Dendritic cell treated with granulocyte-macrophage colony-stimulating factor and Interleukin-4, amounts not matched to agents 40 ng/mL and 50 ng/mL, for 4 days (primary cell): Measurements from ENCODE around the gene CD36.

ENCODE experiments used
- H3K27ac Mint-ChIP-seq: one replicate; pipeline ENCODE4 v1.8.0; 2022; ENCODE audit warnings: mild to moderate bottlenecking, mixed read lengths
- H3K27me3 Mint-ChIP-seq: one replicate; pipeline ENCODE4 v1.8.0; 2022; ENCODE audit warnings: mild to moderate bottlenecking, mixed read lengths
- H3K36me3 Mint-ChIP-seq: one replicate; pipeline ENCODE4 v1.8.0; 2022; ENCODE audit warnings: low read depth, mixed read lengths
- H3K4me1 Mint-ChIP-seq: one replicate; pipeline ENCODE4 v1.8.0; 2022; ENCODE audit warnings: low read depth, mixed read lengths
- H3K4me3 Mint-ChIP-seq: one replicate; pipeline ENCODE4 v1.8.0; 2022; ENCODE audit warnings: mild to moderate bottlenecking, moderate library complexity, mixed read lengths
- H3K9me3 Mint-ChIP-seq: one replicate; pipeline ENCODE4 v1.8.0; 2022; ENCODE audit warnings: mixed read lengths
- intact Hi-C: fragments of 100-400 bp; cut with micrococcal nuclease; formaldehyde crosslinking; loops from one replicate; pipeline ENCODE4 v1.15.0; 2022

CD36 gene

GRCh38 chr7:80637911-80638765, at the start of gene CD36:
TSS of gene CD36 (plus strand) at chr7:80638642. CDS start at chr7:80646741, 8,099 bp downstream.
- peak within 1 kb of the TSS; percentile 64 for H3K27ac Mint-ChIP-seq
- intact Hi-C loops = no loop called here
- H3K36me3 Mint-ChIP-seq = no peaks in the 10 kb centered on the region
- H3K4me1 Mint-ChIP-seq = peaks cover 27% of the 10 kb centered on the region
- H3K4me3 Mint-ChIP-seq = peak within 1 kb of the TSS; percentile 65
- no peaks in the 10 kb centered on the region for H3K9me3 Mint-ChIP-seq
- H3K27me3 Mint-ChIP-seq = no peaks in the 10 kb centered on the region

GRCh38 chr7:80589631-80590030, 48.8 kb upstream of the CD36 start:
- intact Hi-C loops = loop anchor here (5.0 kb wide), 1 partner anchor 38 kb away; no protein-coding TSS in a partner anchor
- Mint-ChIP-seq H3K27me3 (no peaks in the 10 kb centered on the region), H3K4me1 (peaks cover 21% of the 10 kb centered on the region), H3K36me3 (no peaks in the 10 kb centered on the region), H3K4me3 (no peak overlapping the region), H3K9me3 (no peaks in the 10 kb centered on the region), H3K27ac (no peak overlapping the region)

DNA sequence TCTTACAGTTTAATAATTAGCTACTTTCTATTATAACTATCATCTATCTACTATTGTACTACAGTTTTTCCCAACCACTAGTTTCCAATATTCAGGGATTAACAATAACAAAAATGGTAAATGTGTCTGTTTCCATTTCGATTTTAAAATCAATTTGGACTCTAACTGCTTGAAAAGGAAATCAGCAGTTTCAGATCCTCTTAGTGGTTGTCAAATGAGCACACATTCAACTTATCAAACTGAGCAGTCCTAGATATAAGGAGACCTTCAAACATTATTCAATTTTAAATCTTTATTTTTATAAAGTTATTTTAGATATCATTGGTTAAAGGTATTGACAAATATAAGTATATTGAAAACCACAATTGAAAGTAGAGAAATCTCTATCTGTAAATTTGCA, 46.8 kb upstream of the CD36 start:
- H3K36me3 Mint-ChIP-seq = no peaks in the 10 kb centered on the region
- peaks cover 18% of the 10 kb centered on the region for H3K4me1 Mint-ChIP-seq
- H3K9me3 Mint-ChIP-seq = no peaks in the 10 kb centered on the region
- H3K4me3 Mint-ChIP-seq = no peak overlapping the region
- intact Hi-C loops = loop anchor here (5.0 kb wide), 1 partner anchor 36 kb away; no protein-coding TSS in a partner anchor
- no peaks in the 10 kb centered on the region for H3K27me3 Mint-ChIP-seq
- no peak overlapping the region for H3K27ac Mint-ChIP-seq

DNA sequence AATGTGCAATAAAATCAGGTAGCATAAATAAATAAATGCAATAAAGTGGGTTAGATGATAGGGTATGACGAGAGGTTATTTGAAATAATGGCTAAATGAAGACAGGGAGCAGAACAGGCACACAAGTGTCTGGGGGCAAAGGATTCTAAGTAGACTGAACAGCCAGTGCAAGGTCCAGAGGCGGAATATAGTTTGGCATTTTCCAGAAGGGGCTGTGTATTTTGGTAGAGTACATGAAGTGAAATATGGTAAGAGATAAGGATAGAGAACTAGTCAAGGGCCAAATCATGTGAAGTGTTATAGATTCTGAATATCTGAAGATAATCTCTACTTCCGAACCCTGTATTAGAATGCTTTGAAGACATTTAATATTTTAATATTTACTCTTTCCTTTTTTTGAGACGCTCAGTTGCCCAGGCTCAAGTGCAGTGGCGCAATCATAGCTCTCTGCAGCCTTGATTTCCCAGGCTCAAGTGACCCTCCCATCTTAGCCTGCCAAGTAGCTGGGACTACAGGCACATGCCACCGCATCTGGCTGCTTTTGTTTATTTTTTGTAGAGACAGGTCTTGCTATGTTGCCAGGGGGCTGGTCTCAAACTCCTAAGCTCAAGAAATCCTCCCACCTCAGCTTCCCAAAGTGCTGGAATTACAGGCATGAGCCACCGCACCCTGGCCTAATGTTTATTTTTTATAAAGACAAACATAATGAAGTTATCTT, 44.4 kb upstream of the CD36 start:
- Mint-ChIP-seq H3K36me3 (no peaks in the 10 kb centered on the region), H3K4me3 (no peak overlapping the region), H3K4me1 (peaks cover 18% of the 10 kb centered on the region), H3K27ac (no peak overlapping the region), H3K27me3 (no peaks in the 10 kb centered on the region), H3K9me3 (no peaks in the 10 kb centered on the region)
- intact Hi-C loops = loop anchor here (5.0 kb wide), 1 partner anchor 33 kb away; no protein-coding TSS in a partner anchor

GRCh38 chr7:80596933-80597517, 41.4 kb upstream of the CD36 start:
- Mint-ChIP-seq H3K27me3 (no peaks in the 10 kb centered on the region), H3K4me3 (no peak overlapping the region), H3K36me3 (no peaks in the 10 kb centered on the region), H3K27ac (no peak overlapping the region), H3K4me1 (peaks cover 4% of the 10 kb centered on the region), H3K9me3 (no peaks in the 10 kb centered on the region)
- intact Hi-C loops = no loop called here

GRCh38 chr7:80597875-80598274, 40.6 kb upstream of the CD36 start:
- Mint-ChIP-seq H3K36me3 (no peaks in the 10 kb centered on the region), H3K4me3 (no peak overlapping the region), H3K27ac (no peak overlapping the region), H3K27me3 (no peaks in the 10 kb centered on the region), H3K4me1 (peaks cover 4% of the 10 kb centered on the region), H3K9me3 (no peaks in the 10 kb centered on the region)
- intact Hi-C loops = no loop called here

DNA sequence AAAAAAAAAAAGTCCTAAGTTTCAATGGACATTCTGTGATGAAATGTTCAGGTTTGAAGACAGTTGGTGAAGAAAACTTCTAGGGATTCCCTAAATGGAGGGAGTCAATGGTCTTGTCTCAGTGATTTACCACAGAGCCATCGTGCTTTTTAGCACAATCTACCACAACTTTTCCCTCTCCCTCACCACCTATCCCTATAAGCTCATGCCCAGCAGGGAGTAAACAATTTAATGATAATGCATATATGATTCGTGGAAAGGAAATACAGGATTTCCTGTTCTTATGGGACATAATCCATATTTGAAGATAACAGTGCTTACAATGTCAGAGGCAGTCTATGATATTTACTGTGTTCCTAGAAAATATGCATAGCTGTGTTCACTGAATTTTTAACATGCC, 38.4 kb upstream of the CD36 start:
- no peaks in the 10 kb centered on the region for H3K36me3 Mint-ChIP-seq
- intact Hi-C loops = no loop called here
- H3K4me3 Mint-ChIP-seq = no peak overlapping the region
- H3K4me1 Mint-ChIP-seq = no peaks in the 10 kb centered on the region
- H3K27me3 Mint-ChIP-seq = no peaks in the 10 kb centered on the region
- H3K27ac Mint-ChIP-seq = no peak overlapping the region
- H3K9me3 Mint-ChIP-seq = no peaks in the 10 kb centered on the region

DNA sequence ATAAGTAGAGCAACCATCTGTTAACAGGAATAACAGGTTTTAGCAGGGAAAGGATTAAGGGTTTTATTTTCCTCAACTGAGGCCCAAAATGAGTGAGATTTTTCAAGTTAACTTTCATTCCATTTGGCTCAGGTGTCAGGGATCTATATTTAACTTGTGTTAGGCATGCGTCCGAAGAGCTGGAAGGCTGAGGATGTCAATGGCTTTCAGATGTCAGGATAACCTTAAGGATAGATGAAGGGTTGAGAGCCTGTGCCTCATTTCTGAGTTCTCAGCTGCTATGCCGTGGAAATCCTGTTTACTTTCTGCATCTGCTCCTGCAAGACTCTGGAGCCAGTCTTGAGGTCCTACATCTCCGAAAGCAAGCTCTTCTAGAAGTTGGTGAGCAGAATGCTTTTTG, 36.4 kb upstream of the CD36 start:
- Mint-ChIP-seq H3K4me3 (no peak overlapping the region), H3K4me1 (no peaks in the 10 kb centered on the region), H3K36me3 (no peaks in the 10 kb centered on the region), H3K27me3 (peaks cover 3% of the 10 kb centered on the region), H3K27ac (no peak overlapping the region), H3K9me3 (no peaks in the 10 kb centered on the region)
- intact Hi-C loops = no loop called here

DNA sequence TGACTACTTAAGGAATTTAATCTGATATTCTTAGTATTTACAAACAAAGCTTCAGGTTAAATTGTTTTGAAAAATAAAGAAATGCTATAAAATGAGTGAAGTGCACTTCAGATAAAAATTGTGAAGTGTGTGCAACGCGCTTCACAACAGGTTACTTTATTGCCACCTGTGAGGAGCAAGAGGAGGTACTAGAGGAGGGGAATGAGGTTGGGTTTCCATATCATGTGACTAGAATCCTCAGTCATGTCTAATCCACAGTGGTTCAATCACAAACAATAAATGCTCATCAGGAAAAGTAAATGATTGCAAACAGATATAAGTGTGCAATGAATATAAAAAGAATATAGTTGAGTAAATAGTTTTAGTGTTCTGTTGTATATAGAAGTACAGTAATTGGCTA, 34.5 kb upstream of the CD36 start:
- Mint-ChIP-seq H3K9me3 (no peaks in the 10 kb centered on the region), H3K27ac (no peak overlapping the region), H3K27me3 (peaks cover 3% of the 10 kb centered on the region), H3K4me3 (no peak overlapping the region), H3K4me1 (no peaks in the 10 kb centered on the region), H3K36me3 (no peaks in the 10 kb centered on the region)
- intact Hi-C loops = no loop called here

- H3K4me1 Mint-ChIP-seq = no peaks in the 10 kb centered on the region
- peaks cover 3% of the 10 kb centered on the region for H3K27me3 Mint-ChIP-seq
These were observed 34.0 kb upstream of the CD36 start for GRCh38 chr7:80604436-80604835.

GRCh38 chr7:80607136-80607535, 31.3 kb upstream of the CD36 start:
- Mint-ChIP-seq H3K4me3 (no peak overlapping the region), H3K27me3 (peaks cover 3% of the 10 kb centered on the region), H3K27ac (no peak overlapping the region), H3K9me3 (no peaks in the 10 kb centered on the region), H3K4me1 (no peaks in the 10 kb centered on the region), H3K36me3 (no peaks in the 10 kb centered on the region)
- intact Hi-C loops = no loop called here

More at GRCh38 chr7:80604436-80604835, 34.0 kb upstream of the CD36 start:
- intact Hi-C loops = no loop called here
- Mint-ChIP-seq H3K4me3 (no peak overlapping the region), H3K36me3 (no peaks in the 10 kb centered on the region), H3K27ac (no peak overlapping the region), H3K9me3 (no peaks in the 10 kb centered on the region)

- H3K4me1 Mint-ChIP-seq = no peaks in the 10 kb centered on the region
- no peaks in the 10 kb centered on the region for H3K36me3 Mint-ChIP-seq
- peaks cover 3% of the 10 kb centered on the region for H3K27me3 Mint-ChIP-seq
- intact Hi-C loops = no loop called here
- H3K4me3 Mint-ChIP-seq = no peak overlapping the region
- H3K27ac Mint-ChIP-seq = no peak overlapping the region
- H3K9me3 Mint-ChIP-seq = no peaks in the 10 kb centered on the region
These were observed 30.1 kb upstream of the CD36 start for GRCh38 chr7:80608336-80608735.

GRCh38 chr7:80609751-80610150, 28.7 kb upstream of the CD36 start:
- H3K27me3 Mint-ChIP-seq = peaks cover 3% of the 10 kb centered on the region
- H3K4me1 Mint-ChIP-seq = peaks cover 6% of the 10 kb centered on the region
- H3K36me3 Mint-ChIP-seq = no peaks in the 10 kb centered on the region
- no peak overlapping the region for H3K27ac Mint-ChIP-seq
- peaks cover 6% of the 10 kb centered on the region for H3K9me3 Mint-ChIP-seq
- no peak overlapping the region for H3K4me3 Mint-ChIP-seq
- intact Hi-C loops = no loop called here

DNA sequence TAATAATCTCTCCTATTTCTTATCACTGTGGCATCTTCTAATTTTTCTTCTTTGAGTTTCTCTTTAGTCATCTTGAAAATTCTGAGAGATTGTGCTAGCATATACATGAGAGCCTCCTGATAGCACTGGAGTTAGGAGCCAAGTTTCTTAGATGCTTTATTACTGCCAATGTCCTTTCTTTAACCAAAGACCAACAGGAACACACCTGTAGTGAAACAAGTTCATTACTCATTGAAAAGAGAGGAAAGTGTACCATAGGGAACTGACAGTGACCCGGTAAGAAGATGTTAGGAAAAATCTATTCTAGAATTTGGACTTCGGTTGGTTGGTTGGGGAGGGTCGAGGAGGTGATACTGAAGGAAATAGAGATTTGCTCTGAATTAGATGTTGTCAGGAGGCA, 27.1 kb upstream of the CD36 start:
- Mint-ChIP-seq H3K36me3 (no peaks in the 10 kb centered on the region), H3K27ac (no peak overlapping the region), H3K4me3 (no peak overlapping the region), H3K27me3 (peaks cover 3% of the 10 kb centered on the region), H3K4me1 (peaks cover 14% of the 10 kb centered on the region), H3K9me3 (peaks cover 8% of the 10 kb centered on the region)
- intact Hi-C loops = no loop called here
